Endothelial cell of umbilical vein (primary cell): ENCODE measurements around the gene CUX1.

Source experiments
- CTCF ChIP-seq, 2 donors: IDR thresholded peaks; 1 replicate in 1 of 2; 2 replicates in 1 of 2; pipeline ENCODE4 v1.5.1; 2011; ENCODE audit warnings: low read length in 2 of 2, mild to moderate bottlenecking in 2 of 2, moderate library complexity in 2 of 2, control low read depth in 1 of 2, inconsistent platforms in 1 of 2, low read depth in 1 of 2; ENCODE audit not compliant: insufficient read depth in 1 of 2; ENCODE audit errors: extremely low read depth in 1 of 2
- EZH2 ChIP-seq: IDR thresholded peaks from 2 replicates; pipeline ENCODE4 v1.6.1; 2012; ENCODE audit warnings: borderline replicate concordance, low read depth, mild to moderate bottlenecking, moderate library complexity, low read length, inconsistent platforms; ENCODE audit not compliant: severe bottlenecking
- MAX ChIP-seq: IDR thresholded peaks from 2 replicates; pipeline ENCODE4 v1.6.1; 2011; ENCODE audit not compliant: insufficient read depth, insufficient read length
- MYC ChIP-seq: IDR thresholded peaks from one replicate; pipeline ENCODE4 v1.6.1; 2011; ENCODE audit warnings: mild to moderate bottlenecking, low read depth, low read length
- POLR2A ChIP-seq: IDR thresholded peaks from 2 replicates; pipeline ENCODE4 v1.6.1; 2012; ENCODE audit warnings: low read depth, mild to moderate bottlenecking, control low read depth, low read length
- POLR2AphosphoS5 ChIP-seq: IDR thresholded peaks from 2 replicates; pipeline ENCODE4 v1.6.1; 2012; ENCODE audit warnings: low read depth, mild to moderate bottlenecking, control low read depth, low read length, moderate library complexity; ENCODE audit not compliant: insufficient read depth

GRCh38 chr7:102175423-102176170, 358.2 kb downstream of the CUX1 start:
- no peak for TF ChIP-seq EZH2
- TF ChIP-seq CTCF (IDR thresholded peaks at IDR 0.05; ENCODE audit: extremely low read depth in 1 of 2, insufficient read depth in 1 of 2, low read depth in 1 of 2, low read length in 2 of 2): no peak
- TF ChIP-seq MAX: no peak
- TF ChIP-seq POLR2A: no peak
- TF ChIP-seq POLR2AphosphoS5: no peak
- TF ChIP-seq MYC: no peak
